Gastroesophageal sphincter (tissue), 4 donors: ENCODE measurements around the gene HYI. TPM values are rescaled to one million over a fixed set of nuclear protein-coding genes. Genes with fewer than 3 reads are reported as not detected.

Experiments used
- ATAC-seq: fragments of 150-250 bp; one replicate; pipeline ENCODE4 v1.9.1; 2016; ENCODE audit warnings: mild to moderate bottlenecking, moderate library complexity
- H3K27ac ChIP-seq, 4 donors: fragments of 200-600 bp; sonication (generic) in 3 of 4; 1 replicate in 3 of 4; 2 replicates in 1 of 4; pipeline ENCODE4 v1.5.1; 2016 to 2019
- H3K27me3 ChIP-seq: fragments of 200-600 bp; sonication (generic); one replicate; pipeline ENCODE4 v1.5.1; 2019
- H3K36me3 ChIP-seq, 2 donors: fragments of 200-600 bp; sonication (generic); one replicate each; pipeline ENCODE4 v1.5.1; 2019; ENCODE audit warnings: control low read depth in 1 of 2
- H3K4me1 ChIP-seq, 3 donors: fragments of 200-600 bp; sonication (generic); 1 replicate in 2 of 3; 2 replicates in 1 of 3; pipeline ENCODE4 v1.5.1; 2016 to 2019; ENCODE audit warnings: control low read depth in 2 of 3
- H3K4me3 ChIP-seq, 2 donors: fragments of 200-600 bp; sonication (generic); one replicate each; pipeline ENCODE4 v1.5.1; 2019; ENCODE audit warnings: mild to moderate bottlenecking in 1 of 2, moderate library complexity in 1 of 2
- H3K9me3 ChIP-seq, 3 donors: fragments of 200-600 bp; sonication (generic); one replicate each; pipeline ENCODE4 v1.5.1; 2017 to 2019; ENCODE audit warnings: control low read depth in 2 of 3
- EP300 ChIP-seq: sonication (generic); formaldehyde crosslinking; IDR thresholded peaks from one replicate; pipeline ENCODE4 v1.6.1; 2017; ENCODE audit warnings: antibody characterized with exemption, mild to moderate bottlenecking
- POLR2A ChIP-seq, 2 donors: fragments of 450-650 bp; IDR thresholded peaks; one replicate each; pipeline ENCODE4 v1.6.1; 2017; ENCODE audit warnings: antibody characterized with exemption in 2 of 2, mild to moderate bottlenecking in 2 of 2, moderate library complexity in 1 of 2
- POLR2AphosphoS5 ChIP-seq: sonication (generic); formaldehyde crosslinking; IDR thresholded peaks from one replicate; pipeline ENCODE4 v1.6.1; 2017; ENCODE audit warnings: antibody characterized with exemption
- WGBS, 2 donors: methylation state at CpG; one replicate each; pipeline ENCODE4 v1.1.5; 2018; ENCODE audit warnings: low coverage in 1 of 2; 5-methylcytosine and 5-hydroxymethylcytosine counted together
- total RNA-seq, 4 donors: library from RNA; depleted of rRNA; stranded (reverse); fragments of >200 nt; gene quantifications; one replicate each; pipeline ENCODE4 v1.1.0, GENCODE V29; 2016
- TF ChIP-seq, protein P1 (sequence below), 4 experiments: fragments of 200-600 bp in 2 of 4; fragments of 450-650 bp in 2 of 4; sonication (generic) in 1 of 4; IDR thresholded peaks; one replicate each; pipeline ENCODE4 v1.5.1; 2017 to 2019; ENCODE audit warnings: antibody characterized with exemption in 4 of 4, mild to moderate bottlenecking in 2 of 4, moderate library complexity in 2 of 4

The HYI gene
- total RNA-seq, 4 donors from 2014 or later = 29.4 to 116 (median 50.8) TPM

DNA sequence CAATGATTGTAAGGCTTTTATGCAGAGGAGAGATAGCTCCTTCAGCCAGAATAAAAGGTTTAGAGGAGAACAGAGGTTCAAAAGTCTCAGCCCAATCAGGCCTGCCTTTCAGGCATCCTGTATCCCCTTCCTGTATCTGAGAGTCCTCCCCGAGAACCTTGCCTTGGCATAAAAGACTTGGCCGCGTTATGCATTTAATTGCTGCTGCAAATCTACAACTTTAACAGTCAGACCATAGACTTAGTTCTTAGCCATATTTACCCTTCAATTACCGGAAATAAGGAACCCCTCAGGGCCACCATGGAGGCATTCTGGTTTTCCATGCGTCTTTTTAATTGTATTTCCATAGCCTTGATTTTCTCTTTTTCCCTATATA lies 18.3 kb upstream of the HYI start:
- no peaks in the 10 kb centered on the region for H3K27me3 ChIP-seq
- no peak for ATAC-seq
- H3K9me3 ChIP-seq = no peaks in the 10 kb centered on the region
- TF ChIP-seq, protein P1, sequence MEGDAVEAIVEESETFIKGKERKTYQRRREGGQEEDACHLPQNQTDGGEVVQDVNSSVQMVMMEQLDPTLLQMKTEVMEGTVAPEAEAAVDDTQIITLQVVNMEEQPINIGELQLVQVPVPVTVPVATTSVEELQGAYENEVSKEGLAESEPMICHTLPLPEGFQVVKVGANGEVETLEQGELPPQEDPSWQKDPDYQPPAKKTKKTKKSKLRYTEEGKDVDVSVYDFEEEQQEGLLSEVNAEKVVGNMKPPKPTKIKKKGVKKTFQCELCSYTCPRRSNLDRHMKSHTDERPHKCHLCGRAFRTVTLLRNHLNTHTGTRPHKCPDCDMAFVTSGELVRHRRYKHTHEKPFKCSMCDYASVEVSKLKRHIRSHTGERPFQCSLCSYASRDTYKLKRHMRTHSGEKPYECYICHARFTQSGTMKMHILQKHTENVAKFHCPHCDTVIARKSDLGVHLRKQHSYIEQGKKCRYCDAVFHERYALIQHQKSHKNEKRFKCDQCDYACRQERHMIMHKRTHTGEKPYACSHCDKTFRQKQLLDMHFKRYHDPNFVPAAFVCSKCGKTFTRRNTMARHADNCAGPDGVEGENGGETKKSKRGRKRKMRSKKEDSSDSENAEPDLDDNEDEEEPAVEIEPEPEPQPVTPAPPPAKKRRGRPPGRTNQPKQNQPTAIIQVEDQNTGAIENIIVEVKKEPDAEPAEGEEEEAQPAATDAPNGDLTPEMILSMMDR (IDR thresholded peaks at IDR 0.05) = no peak
- TF ChIP-seq POLR2A (IDR thresholded peaks at IDR 0.05) (no peak), POLR2AphosphoS5 (no peak), EP300 (no peak)
- no peaks in the 10 kb centered on the region for H3K36me3 ChIP-seq
- 74 to 80% methylated on average over 1 to 5 of the region's 5 CpGs for whole genome bisulfite sequencing, 2 donors
- H3K4me3 ChIP-seq = no peak overlapping the region
- no peaks in the 10 kb centered on the region for H3K4me1 ChIP-seq
- H3K27ac ChIP-seq = no peak overlapping the region

DNA sequence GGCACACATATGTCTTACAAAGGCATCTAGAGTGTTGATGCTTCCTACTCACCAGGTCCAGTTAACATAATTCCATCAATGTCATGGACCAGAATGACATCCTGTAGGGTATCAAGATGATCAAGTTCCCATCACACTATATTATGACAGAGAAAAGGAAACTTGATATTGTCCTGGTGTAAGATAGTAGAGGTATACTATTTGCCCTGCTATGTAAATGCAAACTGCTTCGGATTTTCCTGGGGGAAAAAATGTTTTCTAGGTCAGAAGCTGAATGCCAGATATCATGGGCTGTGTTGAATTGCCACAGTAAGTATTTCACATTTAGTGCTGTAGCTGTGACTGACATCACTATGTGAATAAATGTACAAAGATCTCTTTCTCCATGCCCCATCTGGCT lies 16.2 kb upstream of the HYI start:
- no peak for ATAC-seq
- TF ChIP-seq POLR2AphosphoS5 (no peak), EP300 (no peak), POLR2A (IDR thresholded peaks at IDR 0.05) (no peak)
- TF ChIP-seq, protein P1 (IDR thresholded peaks at IDR 0.05) = no peak

DNA sequence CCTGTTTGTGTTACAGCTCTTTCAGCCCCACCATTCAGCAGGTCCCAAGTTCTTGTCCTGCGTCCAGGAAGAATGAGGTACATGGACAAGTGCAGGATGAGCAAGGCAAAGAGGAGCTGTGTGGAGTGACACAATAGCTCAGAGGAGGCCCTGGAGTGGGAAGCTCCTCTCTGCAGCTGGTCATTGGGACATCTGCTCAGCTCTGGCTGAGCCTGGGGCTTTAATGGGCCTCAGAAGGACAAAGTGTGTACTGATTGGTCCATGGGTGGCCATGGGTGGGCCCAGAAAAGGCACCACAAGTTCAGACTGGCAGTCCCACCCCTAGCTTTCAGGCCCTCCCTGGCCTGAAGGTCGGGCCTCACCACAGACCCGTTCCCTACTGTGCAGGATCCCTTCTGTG lies 14.7 kb upstream of the HYI start:
- no peak for ATAC-seq
- no peak for TF ChIP-seq EP300
- H3K9me3 ChIP-seq = no peaks in the 10 kb centered on the region
- no peaks in the 10 kb centered on the region for H3K4me1 ChIP-seq
- 100% methylated on average over 1 of the region's 3 CpGs; no CpG with 5 or more reads in 1 of the 2 donors for WGBS, 2 donors
- H3K27me3 ChIP-seq = no peaks in the 10 kb centered on the region
- H3K36me3 ChIP-seq = no peaks in the 10 kb centered on the region
- H3K4me3 ChIP-seq = no peak overlapping the region
- no peak overlapping the region for H3K27ac ChIP-seq

More for the DNA sequence above, 16.2 kb upstream of the HYI start:
- no peaks in the 10 kb centered on the region for H3K9me3 ChIP-seq
- no peak overlapping the region for H3K4me3 ChIP-seq
- H3K36me3 ChIP-seq = no peaks in the 10 kb centered on the region
- 78 to 90% methylated on average over 1 of the region's 1 CpG for WGBS, 2 donors
- H3K27ac ChIP-seq = no peak overlapping the region
- H3K4me1 ChIP-seq = no peaks in the 10 kb centered on the region
- no peaks in the 10 kb centered on the region for H3K27me3 ChIP-seq

DNA sequence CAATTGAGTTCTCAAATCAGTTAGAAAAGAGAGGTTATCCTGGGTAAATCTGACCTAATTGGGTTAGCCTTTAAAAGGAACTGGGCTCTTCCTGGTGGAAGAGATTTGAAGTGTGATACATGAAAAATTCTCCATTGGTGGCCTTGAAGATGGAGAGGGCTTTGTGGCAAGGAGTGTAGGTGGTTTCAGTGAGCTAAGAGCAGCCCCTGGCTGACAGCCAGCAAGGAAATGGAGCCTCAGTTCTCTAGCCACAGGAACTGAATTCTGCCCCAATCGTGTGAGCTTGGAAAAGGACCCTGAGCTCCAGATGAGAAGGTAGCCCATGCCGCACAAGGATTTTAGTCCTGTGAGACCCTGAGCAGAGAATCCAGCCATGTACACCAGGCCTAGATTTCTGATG lies 12.7 kb upstream of the HYI start:
- WGBS, 2 donors = 56 to 80% methylated on average over 2 of the region's 2 CpGs
- Histone ChIP-seq H3K27ac (no peak overlapping the region), H3K36me3 (no peaks in the 10 kb centered on the region), H3K4me1 (no peaks in the 10 kb centered on the region), H3K9me3 (no peaks in the 10 kb centered on the region), H3K4me3 (no peak overlapping the region), H3K27me3 (no peaks in the 10 kb centered on the region)
- TF ChIP-seq POLR2A (IDR thresholded peaks at IDR 0.05) (no peak), EP300 (no peak), POLR2AphosphoS5 (no peak)
- TF ChIP-seq, protein P1 (IDR thresholded peaks at IDR 0.05) = no peak
- ATAC-seq = no peak

DNA sequence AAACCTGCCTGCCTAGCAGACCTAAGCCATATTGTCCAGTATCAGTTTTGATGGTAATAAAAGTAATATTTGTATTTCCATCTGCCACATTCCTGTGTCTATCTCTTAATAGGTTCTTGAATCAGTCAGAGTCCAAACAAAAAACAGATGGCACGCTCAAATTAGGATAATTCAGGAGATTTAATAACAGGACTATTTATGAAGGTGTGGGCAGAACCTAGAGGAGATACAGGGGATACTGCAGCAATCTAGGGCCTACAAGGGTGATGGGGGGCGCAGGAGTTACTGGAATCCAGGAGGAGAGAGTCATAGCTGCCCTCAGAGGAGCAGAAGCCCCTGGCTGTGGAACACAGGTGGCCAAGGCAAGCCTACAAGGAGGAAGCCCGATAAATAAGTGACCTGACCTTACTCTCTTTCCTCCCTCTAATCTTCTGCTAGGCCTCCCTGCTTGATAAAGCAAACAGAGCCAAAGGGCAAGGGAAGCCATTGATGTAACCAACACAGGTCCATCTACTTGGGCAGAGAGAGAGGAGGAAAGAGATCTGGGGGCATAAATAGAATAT lies 11.9 kb upstream of the HYI start:
- Histone ChIP-seq H3K27ac (no peak overlapping the region), H3K4me3 (no peak overlapping the region), H3K9me3 (no peaks in the 10 kb centered on the region), H3K36me3 (no peaks in the 10 kb centered on the region), H3K27me3 (no peaks in the 10 kb centered on the region), H3K4me1 (no peaks in the 10 kb centered on the region)
- ATAC-seq = no peak
- WGBS, 2 donors = 29 to 82% methylated on average over 1 to 3 of the region's 3 CpGs
- TF ChIP-seq, protein P1 (IDR thresholded peaks at IDR 0.05) = no peak
- TF ChIP-seq POLR2AphosphoS5 = no peak
- no peak for TF ChIP-seq POLR2A (IDR thresholded peaks at IDR 0.05)
- no peak for TF ChIP-seq EP300
